Smooth muscle cell (in vitro differentiated cells): ENCODE results near the gene EDAR. TPM values are rescaled to one million over a fixed set of nuclear protein-coding genes. Genes with fewer than 3 reads are reported as not detected.

ENCODE experiments used
- DNase-seq: peaks from one replicate; lab custom pipeline; 2025; ENCODE audit not compliant: unreplicated experiment; lab: John Stamatoyannopoulos, UW
- H2AFZ ChIP-seq: fragments of 200-600 bp; sonication (generic); 2 replicates; pipeline ENCODE4 v1.6.0; 2016; ENCODE audit warnings: antibody characterized with exemption, low read depth, mild to moderate bottlenecking
- H3F3A ChIP-seq: fragments of 200-600 bp; sonication (generic); 2 replicates; pipeline ENCODE4 v1.6.0; 2017; ENCODE audit warnings: antibody characterized with exemption, low read depth
- H3K27ac ChIP-seq: fragments of 200-600 bp; sonication (generic); 2 replicates; pipeline ENCODE4 v1.5.1; 2016; ENCODE audit warnings: low read depth, mild to moderate bottlenecking
- H3K27me3 ChIP-seq: fragments of 200-600 bp; sonication (generic); 2 replicates; pipeline ENCODE4 v1.6.1; 2016; ENCODE audit warnings: low read depth, mild to moderate bottlenecking
- H3K36me3 ChIP-seq: fragments of 200-600 bp; sonication (generic); 2 replicates; pipeline ENCODE4 v1.5.1; 2016; ENCODE audit warnings: low read depth
- H3K4me1 ChIP-seq: fragments of 200-600 bp; sonication (generic); 2 replicates; pipeline ENCODE4 v1.5.1; 2016; ENCODE audit warnings: low read depth
- H3K4me2 ChIP-seq: fragments of 200-600 bp; sonication (generic); 2 replicates; pipeline ENCODE4 v1.6.0; 2016; ENCODE audit warnings: mild to moderate bottlenecking
- H3K4me3 ChIP-seq: fragments of 200-600 bp; sonication (generic); 2 replicates; pipeline ENCODE4 v1.5.1; 2016; ENCODE audit warnings: mild to moderate bottlenecking
- H3K79me2 ChIP-seq: fragments of 200-600 bp; sonication (generic); 2 replicates; pipeline ENCODE4 v1.6.0; 2016; ENCODE audit warnings: low read depth, mild to moderate bottlenecking
- H3K9ac ChIP-seq: fragments of 200-600 bp; sonication (generic); 2 replicates; pipeline ENCODE4 v1.6.0; 2016; ENCODE audit warnings: low read depth
- H3K9me3 ChIP-seq: fragments of 200-600 bp; sonication (generic); replicated peaks from 2 replicates; pipeline ENCODE4 v1.5.1; 2016; ENCODE audit warnings: low read depth
- H4K20me1 ChIP-seq: fragments of 200-600 bp; sonication (generic); 2 replicates; pipeline ENCODE4 v1.6.0; 2016; ENCODE audit warnings: low read depth
- CTCF ChIP-seq: fragments of 200-600 bp; sonication (generic); IDR thresholded peaks from 2 replicates; pipeline ENCODE4 v1.5.1; 2017; ENCODE audit warnings: borderline replicate concordance, mild to moderate bottlenecking, antibody characterized with exemption; ENCODE audit not compliant: insufficient read depth, poor library complexity, severe bottlenecking
- WGBS: methylation state at CpG from one replicate; pipeline ENCODE4 v1.1.7; 2016; ENCODE audit warnings: low lambda C conversion rate; 5-methylcytosine and 5-hydroxymethylcytosine counted together
- polyA plus RNA-seq: library from polyadenylated mRNA; unstranded; fragments of >200 nt; fragmentation: Nextera tagmentation; extraction: Ambion mirVana; gene quantifications from 2 replicates; pipeline ENCODE4 v1.2.1, GENCODE V29; 2016
- total RNA-seq: library from RNA; depleted of rRNA; stranded (reverse); fragments of >200 nt; gene quantifications from 2 replicates; pipeline ENCODE4 v1.2.3, GENCODE V29; 2014

The EDAR gene
- total RNA-seq (0.09 TPM in 2 replicates), polyA plus RNA-seq (not detected in 2 replicates)

- WGBS, result 33% methylated on average over 20 of the region's 20 CpGs
- H3K36me3 ChIP-seq, result no peaks in the 10 kb centered on the region
- no peaks in the 10 kb centered on the region for H3K9me3 ChIP-seq
- H3K4me3 ChIP-seq, result peak within 1 kb of the TSS; percentile 23
- H3K9ac ChIP-seq, result no peak within 1 kb of the TSS
- H3K4me1 ChIP-seq, result no peaks in the 10 kb centered on the region
- no peaks in the 10 kb centered on the region for H4K20me1 ChIP-seq
- H2AFZ ChIP-seq, result no peak within 1 kb of the TSS
- H3K79me2 ChIP-seq, result no peaks in the 10 kb centered on the region
- H3K4me2 ChIP-seq, result peak within 1 kb of the TSS; percentile 53
- H3F3A ChIP-seq, result no peaks in the 10 kb centered on the region
- no peak within 1 kb of the TSS for H3K27ac ChIP-seq
- no peak for DNase-seq
- peaks cover 60% of the 10 kb centered on the region for H3K27me3 ChIP-seq
- TF ChIP-seq CTCF, result peak; percentile 33
These were observed at the start of gene EDAR for GRCh38 chr2:108988796-108989713. EDAR (minus strand) TSS chr2:108989220; CDS start chr2:108931014, 58,206 bp downstream.

GRCh38 chr2:109033171-109033570 lies 44.2 kb upstream of the EDAR start:
- Histone ChIP-seq H3K79me2 (no peaks in the 10 kb centered on the region), H3K4me3 (no peak overlapping the region), H3F3A (peaks cover 3% of the 10 kb centered on the region), H3K9ac (no peak overlapping the region), H3K36me3 (no peaks in the 10 kb centered on the region), H3K27me3 (no peaks in the 10 kb centered on the region), H3K27ac (no peak overlapping the region), H3K4me1 (peaks cover 23% of the 10 kb centered on the region), H4K20me1 (no peaks in the 10 kb centered on the region), H2AFZ (no peak overlapping the region), H3K4me2 (no peak overlapping the region), H3K9me3 (no peaks in the 10 kb centered on the region)
- TF ChIP-seq CTCF, result no peak
- no peak for DNase-seq
- 97% methylated on average over 6 of the region's 6 CpGs for WGBS

GRCh38 chr2:109032229-109032820 lies 43.3 kb upstream of the EDAR start:
- Histone ChIP-seq H2AFZ (peak overlapping the region; percentile 94), H3K79me2 (no peaks in the 10 kb centered on the region), H3K4me3 (peak overlapping the region; percentile 49), H3K9me3 (no peaks in the 10 kb centered on the region), H3F3A (peaks cover 3% of the 10 kb centered on the region), H3K36me3 (no peaks in the 10 kb centered on the region), H3K4me1 (peaks cover 23% of the 10 kb centered on the region), H3K9ac (no peak overlapping the region), H3K27me3 (no peaks in the 10 kb centered on the region), H3K27ac (no peak overlapping the region), H4K20me1 (no peaks in the 10 kb centered on the region), H3K4me2 (peak overlapping the region; percentile 97)
- WGBS, result 70% methylated on average over 9 of the region's 9 CpGs
- no peak for TF ChIP-seq CTCF
- no peak for DNase-seq
